NCI-H524 treated with DMSO at 0.1 percent for 48 hours (cell line): ENCODE measurements around the gene PDCD11.
"Not testable (repeated sequence)": the region's sequence is repeated elsewhere in the genome, so short reads cannot be mapped to it uniquely, and the experiment has no call there.

Experiments used
- DNase-seq: peaks from one replicate; lab custom pipeline; 2025; lab: John Stamatoyannopoulos, UW

PDCD11 gene

GRCh38 chr10:103416436-103417147, 20.2 kb downstream of the PDCD11 start:
- DNase-seq, result peak; percentile 0

- DNase-seq, result not testable (repeated sequence)
Measured at GRCh38 chr10:103417148-103417469, 20.7 kb downstream of the PDCD11 start.

GRCh38 chr10:103417601-103418000, 21.2 kb downstream of the PDCD11 start:
- no peak for DNase-seq

- no peak for DNase-seq
Measured at GRCh38 chr10:103419101-103419500, 22.7 kb downstream of the PDCD11 start.

- no peak for DNase-seq
Measured at GRCh38 chr10:103423748-103424147, 27.3 kb downstream of the PDCD11 start.

GRCh38 chr10:103427866-103428265, 31.4 kb downstream of the PDCD11 start:
- no peak for DNase-seq

- DNase-seq, result no peak
Measured at GRCh38 chr10:103428989-103429643, 32.7 kb downstream of the PDCD11 start.

- DNase-seq, result no peak
Measured at GRCh38 chr10:103429647-103430046, 33.2 kb downstream of the PDCD11 start.

GRCh38 chr10:103431902-103432301, 35.5 kb downstream of the PDCD11 start:
- no peak for DNase-seq

- DNase-seq, result no peak
Measured at GRCh38 chr10:103433858-103434257, 37.4 kb downstream of the PDCD11 start.

- no peak for DNase-seq
Measured at GRCh38 chr10:103439776-103440175, 43.4 kb downstream of the PDCD11 start.

GRCh38 chr10:103440416-103440815, 44.0 kb downstream of the PDCD11 start:
- DNase-seq, result no peak

GRCh38 chr10:103441206-103441605, 44.8 kb downstream of the PDCD11 start:
- no peak for DNase-seq

- DNase-seq, result no peak
Measured at GRCh38 chr10:103441611-103442010, 45.2 kb downstream of the PDCD11 start.

GRCh38 chr10:103442031-103442461, 45.6 kb downstream of the PDCD11 start:
- DNase-seq, result no peak

- no peak for DNase-seq
Measured at GRCh38 chr10:103443475-103444185, 47.2 kb downstream of the PDCD11 start.

GRCh38 chr10:103444478-103444877, 48.1 kb downstream of the PDCD11 start:
- DNase-seq, result no peak

GRCh38 chr10:103445366-103445765, 48.9 kb downstream of the PDCD11 start:
- DNase-seq, result no peak

GRCh38 chr10:103445767-103446567, 49.5 kb downstream of the PDCD11 start:
- DNase-seq, result no peak

GRCh38 chr10:103447187-103447586, 50.8 kb downstream of the PDCD11 start:
- no peak for DNase-seq

- DNase-seq, result no peak
Measured at GRCh38 chr10:103448746-103449145, 52.3 kb downstream of the PDCD11 start.
